GM13977 (cell line): ENCODE measurements around the gene NMBR.
"Not testable (repeated sequence)": the region's sequence is repeated elsewhere in the genome, so short reads cannot be mapped to it uniquely, and the experiment has no call there.

Experiments used
- DNase-seq: peaks from one replicate; pipeline ENCODE4 v3.0.0; 2012; ENCODE audit warnings: low spot score
- in situ Hi-C: fragments of 300-500 bp; cut with MboI; formaldehyde crosslinking; loops from one replicate; pipeline ENCODE4 v1.12.0; 2022; ENCODE audit warnings: low sequenced_read_pairs, low pct_unique_long_range_greater_than_20kb, mixed read lengths, inconsistent platforms; ENCODE audit not compliant: unreplicated experiment
- TF ChIP-seq, protein P1 (sequence below): IDR thresholded peaks from 2 replicates; pipeline ENCODE4 v1.5.1; 2012; ENCODE audit warnings: mild to moderate bottlenecking, control low read depth; ENCODE audit not compliant: insufficient read depth; ENCODE audit errors: extremely low read depth, missing control alignments

Gene NMBR

DNA sequence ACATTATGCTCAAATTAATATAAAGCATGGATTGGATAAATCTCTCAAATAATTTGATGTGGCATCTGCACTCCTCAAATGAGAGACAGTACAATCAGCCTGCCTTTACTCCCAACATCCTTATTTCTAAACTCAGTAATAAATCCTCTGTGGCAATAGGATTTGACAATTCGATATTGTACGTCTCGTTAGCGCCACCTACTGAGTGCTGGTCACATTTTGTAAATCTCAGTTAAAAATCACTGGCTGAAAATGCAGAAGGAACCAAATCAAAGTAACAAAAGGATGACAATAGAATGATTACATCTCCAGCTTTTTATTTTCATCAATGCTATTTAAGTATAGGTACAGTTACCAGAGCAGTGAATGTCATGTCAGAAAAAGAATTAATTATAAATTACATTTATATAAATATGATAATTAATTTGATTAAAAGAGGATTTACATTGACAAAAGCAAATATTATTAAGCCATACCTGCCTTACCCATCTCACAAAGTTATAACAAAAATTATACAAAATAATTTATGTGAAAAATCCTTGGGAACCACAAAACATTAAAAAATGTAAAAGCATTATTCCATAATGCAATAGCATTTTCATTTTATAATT lies 34.4 kb downstream of the NMBR start:
- peak; percentile 40 for DNase-seq
- TF ChIP-seq, protein P1, sequence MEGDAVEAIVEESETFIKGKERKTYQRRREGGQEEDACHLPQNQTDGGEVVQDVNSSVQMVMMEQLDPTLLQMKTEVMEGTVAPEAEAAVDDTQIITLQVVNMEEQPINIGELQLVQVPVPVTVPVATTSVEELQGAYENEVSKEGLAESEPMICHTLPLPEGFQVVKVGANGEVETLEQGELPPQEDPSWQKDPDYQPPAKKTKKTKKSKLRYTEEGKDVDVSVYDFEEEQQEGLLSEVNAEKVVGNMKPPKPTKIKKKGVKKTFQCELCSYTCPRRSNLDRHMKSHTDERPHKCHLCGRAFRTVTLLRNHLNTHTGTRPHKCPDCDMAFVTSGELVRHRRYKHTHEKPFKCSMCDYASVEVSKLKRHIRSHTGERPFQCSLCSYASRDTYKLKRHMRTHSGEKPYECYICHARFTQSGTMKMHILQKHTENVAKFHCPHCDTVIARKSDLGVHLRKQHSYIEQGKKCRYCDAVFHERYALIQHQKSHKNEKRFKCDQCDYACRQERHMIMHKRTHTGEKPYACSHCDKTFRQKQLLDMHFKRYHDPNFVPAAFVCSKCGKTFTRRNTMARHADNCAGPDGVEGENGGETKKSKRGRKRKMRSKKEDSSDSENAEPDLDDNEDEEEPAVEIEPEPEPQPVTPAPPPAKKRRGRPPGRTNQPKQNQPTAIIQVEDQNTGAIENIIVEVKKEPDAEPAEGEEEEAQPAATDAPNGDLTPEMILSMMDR = peak; percentile 86
- in situ Hi-C loops = loop anchor here (25.0 kb wide), 1 partner anchor 125 kb away; no protein-coding TSS in a partner anchor

DNA sequence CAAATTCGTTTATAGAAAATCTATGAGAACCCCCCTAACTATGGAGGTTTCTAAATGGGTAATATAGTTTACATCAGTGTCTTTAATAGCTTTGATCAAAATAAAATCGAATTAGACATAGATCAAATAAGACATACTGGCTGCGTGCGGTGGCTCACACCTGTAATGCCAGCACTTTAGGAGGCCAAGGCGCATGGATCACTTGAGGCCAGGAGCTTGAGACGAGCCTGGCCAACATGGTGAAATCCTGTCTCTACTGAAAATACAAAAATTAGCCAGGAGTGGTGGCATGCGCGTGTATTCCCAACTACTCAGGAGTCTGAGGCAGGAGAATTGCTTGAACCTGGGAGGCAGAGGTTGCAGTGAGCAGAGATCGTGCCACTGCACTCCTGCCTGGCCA lies 36.1 kb downstream of the NMBR start:
- DNase-seq = not testable (repeated sequence)
- in situ Hi-C loops = loop anchor here (25.0 kb wide), 1 partner anchor 124 kb away; no protein-coding TSS in a partner anchor

DNA sequence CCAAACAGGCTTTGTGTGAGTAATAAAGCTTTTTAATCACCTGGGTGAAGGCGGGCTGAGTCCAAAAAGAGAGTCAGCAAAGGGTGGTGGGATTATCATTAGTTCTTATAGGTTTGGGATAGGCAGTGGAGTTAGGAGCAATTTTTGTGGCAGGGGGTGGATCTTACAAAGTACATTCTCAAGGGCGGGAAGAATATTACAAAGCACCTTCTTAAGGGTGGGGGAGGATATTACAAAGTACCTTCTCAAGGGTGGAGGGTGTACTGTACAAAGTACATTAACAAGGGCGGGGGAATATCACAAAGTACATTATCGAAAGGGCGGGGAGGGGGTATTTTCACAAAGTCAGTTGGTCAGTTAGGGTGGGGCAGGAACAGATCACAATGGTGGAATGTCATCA lies 42.1 kb downstream of the NMBR start:
- DNase-seq = not testable (repeated sequence)
- in situ Hi-C loops = loop anchor here (25.0 kb wide), 1 partner anchor 118 kb away; no protein-coding TSS in a partner anchor

DNA sequence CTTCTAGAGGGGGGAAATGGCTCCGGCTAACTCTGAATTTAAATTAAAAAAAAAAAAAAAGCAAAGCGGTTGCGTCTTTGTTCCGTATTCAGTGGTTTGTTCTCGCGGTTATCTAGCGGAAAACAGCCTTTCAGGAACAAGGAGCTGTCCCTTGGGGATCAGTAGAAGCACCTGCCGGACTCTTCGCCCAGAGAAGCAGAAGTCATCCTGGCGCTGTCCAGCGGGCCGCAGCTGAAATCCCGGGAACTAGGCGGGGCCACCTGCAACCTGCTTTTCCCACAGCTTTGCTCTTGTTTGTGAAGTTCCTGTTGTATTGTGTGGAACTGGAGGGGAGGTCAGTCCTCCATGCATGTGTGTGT lies 58.1 kb downstream of the NMBR start:
- TF ChIP-seq, protein P1 = no peak
- no peak for DNase-seq
- in situ Hi-C loops = no loop called here

DNA sequence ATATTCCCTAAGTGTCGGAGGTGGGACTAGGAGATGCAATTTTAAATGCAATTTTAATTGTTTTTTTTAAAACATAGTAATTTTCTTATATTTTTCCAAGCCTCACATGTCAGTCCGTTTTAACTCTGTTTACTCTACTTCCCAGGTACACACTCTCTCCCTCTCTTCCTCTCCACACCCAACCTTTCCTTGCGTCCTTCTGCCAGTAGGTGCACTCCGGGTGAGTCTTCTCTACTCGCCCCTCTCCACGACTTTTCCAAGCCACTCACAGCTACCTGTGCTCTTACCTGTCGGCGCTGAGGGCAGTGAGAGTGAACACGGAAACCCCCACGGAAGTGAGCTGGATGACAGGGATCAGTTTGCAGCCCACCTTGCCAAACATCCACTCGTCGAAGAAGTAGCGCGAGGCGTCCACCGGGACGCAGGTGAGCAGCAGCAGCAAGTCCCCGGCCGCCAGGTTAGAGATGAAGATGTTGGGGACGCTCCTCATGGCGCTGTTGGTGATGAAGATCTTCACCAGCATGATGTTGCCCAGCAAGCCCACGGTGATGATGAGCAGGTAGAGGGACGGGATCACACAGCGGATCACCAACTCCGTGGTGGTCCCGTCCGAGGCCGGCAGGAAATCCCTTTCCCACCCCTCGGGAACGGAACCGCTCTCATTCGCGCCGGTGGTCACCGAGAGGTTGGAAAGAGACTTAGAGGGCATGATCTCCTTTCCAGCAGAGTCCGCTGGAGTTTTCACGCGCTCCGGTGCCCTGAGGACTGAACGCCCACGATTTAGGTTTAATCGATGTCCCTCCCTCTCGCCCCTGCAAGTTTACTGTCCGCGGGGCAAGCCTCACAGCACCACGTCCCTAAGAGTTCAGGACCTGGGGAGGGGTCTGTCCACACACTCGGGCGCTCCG lies 58.7 kb downstream of the NMBR start:
- TF ChIP-seq, protein P1 = no peak
- in situ Hi-C loops = no loop called here
- no peak for DNase-seq

DNA sequence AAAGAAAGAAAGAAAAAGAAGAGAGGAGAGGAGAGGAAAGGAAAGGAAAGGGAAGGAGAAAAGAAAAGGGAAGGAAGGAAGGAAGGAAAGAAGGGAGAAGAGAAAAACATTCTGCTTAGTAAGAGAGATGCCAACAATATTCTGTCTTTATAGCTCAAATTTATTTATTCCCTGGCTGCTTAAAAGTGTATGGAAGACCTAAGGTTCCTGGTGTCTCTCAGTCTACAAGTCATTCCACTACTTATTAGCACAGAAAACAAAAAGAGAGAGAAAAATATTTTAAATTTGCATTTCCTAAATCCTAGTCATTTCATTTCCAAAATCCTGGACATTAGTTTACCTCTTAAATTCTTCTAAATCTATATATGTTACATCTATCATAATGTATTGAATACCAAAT lies 67.8 kb downstream of the NMBR start:
- no peak for DNase-seq
- in situ Hi-C loops = no loop called here
- TF ChIP-seq, protein P1 = no peak

DNA sequence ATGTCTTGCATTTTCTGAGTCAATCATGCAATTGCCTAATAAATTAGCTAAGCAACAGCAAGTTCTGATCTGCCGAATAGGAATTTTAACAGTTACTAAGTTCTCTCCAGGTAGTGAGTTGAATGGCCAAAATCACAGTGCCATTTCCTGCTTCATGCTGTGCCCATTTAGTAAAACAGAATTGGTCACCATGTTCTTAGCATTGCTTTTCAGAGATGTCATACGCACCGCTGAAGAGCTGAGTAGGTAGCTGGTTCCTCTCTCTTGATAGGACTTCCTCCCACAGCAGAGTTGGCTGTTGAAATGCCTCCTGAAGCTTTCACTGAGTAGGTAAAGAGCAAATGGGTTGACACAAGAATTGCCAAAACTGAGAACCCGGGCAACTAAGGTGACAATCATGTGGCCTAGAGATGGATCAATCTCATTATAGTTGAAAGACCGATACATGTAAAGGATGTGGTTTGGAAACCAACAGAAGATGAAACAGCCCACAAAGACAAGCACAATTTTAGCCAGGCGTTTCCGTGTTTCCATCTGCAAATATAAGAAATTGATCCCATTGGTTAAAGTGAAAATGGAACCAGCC lies 71.3 kb downstream of the NMBR start:
- DNase-seq = no peak
- TF ChIP-seq, protein P1 = no peak
- in situ Hi-C loops = no loop called here
